Lower leg skin (tissue), 3 donors: ENCODE results near the gene GAK.

Experiments used
- CTCF ChIP-seq, 3 donors: fragments of 450-650 bp; IDR thresholded peaks; one replicate each; pipeline ENCODE4 v1.5.1; 2016; ENCODE audit warnings: antibody characterized with exemption in 3 of 3, mild to moderate bottlenecking in 3 of 3, moderate library complexity in 2 of 3
- POLR2A ChIP-seq, 2 donors: fragments of 450-650 bp; IDR thresholded peaks; one replicate each; pipeline ENCODE4 v1.6.1; 2016 to 2017; ENCODE audit warnings: antibody characterized with exemption in 2 of 2, mild to moderate bottlenecking in 1 of 2, moderate library complexity in 1 of 2

GRCh38 chr4:898123-898522 lies 34.0 kb downstream of the GAK start:
- TF ChIP-seq CTCF (IDR thresholded peaks at IDR 0.05) (no peak), POLR2A (IDR thresholded peaks at IDR 0.05) (no peak)
